Measurements from ENCODE around the gene FITM2.

GRCh38 chr20:44350567-44350966 is 39.6 kb upstream of the FITM2 start:
- TF ChIP-seq MAX (IDR thresholded peaks at IDR 0.05; ENCODE audit: insufficient read depth, insufficient read length) = no peak
- TF ChIP-seq EZH2 (IDR thresholded peaks at IDR 0.05; ENCODE audit: borderline replicate concordance, low read depth, low read length, severe bottlenecking) = no peak
- TF ChIP-seq CTCF (IDR thresholded peaks at IDR 0.05; ENCODE audit: extremely low read depth in 1 of 2, insufficient read depth in 1 of 2, low read depth in 1 of 2, low read length in 2 of 2) = no peak
- TF ChIP-seq JUN (IDR thresholded peaks at IDR 0.05; ENCODE audit: borderline replicate concordance, insufficient read depth, insufficient read length, low read depth) = no peak
- no peak for TF ChIP-seq POLR2A (IDR thresholded peaks at IDR 0.05; ENCODE audit: low read depth, low read length)
- no peak for TF ChIP-seq POLR2AphosphoS5 (IDR thresholded peaks at IDR 0.05; ENCODE audit: insufficient read depth, low read depth, low read length)
- no peak for TF ChIP-seq MYC (IDR thresholded peaks at IDR 0.05; ENCODE audit: low read depth, low read length)
